HEK293 (cell line): ENCODE data around the gene USP44.

ENCODE experiments used
- CTCF ChIP-seq: fragments of 450-650 bp; formaldehyde crosslinking; IDR thresholded peaks from 2 replicates; pipeline ENCODE4 v1.5.1; 2016; ENCODE audit warnings: missing biosample characterization, missing genetic modification characterization
- KLF7 ChIP-seq: fragments of 450-650 bp; formaldehyde crosslinking; IDR thresholded peaks from 2 replicates; pipeline ENCODE4 v1.5.1; 2016; ENCODE audit warnings: missing biosample characterization, missing genetic modification characterization, borderline replicate concordance
- REPIN1 ChIP-seq: fragments of 450-650 bp; formaldehyde crosslinking; IDR thresholded peaks from 2 replicates; pipeline ENCODE4 v1.5.1; 2017; ENCODE audit warnings: missing biosample characterization, missing genetic modification characterization, low read depth
- REST ChIP-seq: fragments of 450-650 bp; formaldehyde crosslinking; IDR thresholded peaks from 2 replicates; pipeline ENCODE4 v1.5.1; 2016; ENCODE audit warnings: missing biosample characterization, missing genetic modification characterization
- ZBTB11 ChIP-seq: fragments of 450-650 bp; formaldehyde crosslinking; conservative IDR thresholded peaks from 2 replicates; pipeline ENCODE4 v1.5.1; 2016; ENCODE audit warnings: low read depth, missing biosample characterization, missing genetic modification characterization
- ZNF18 ChIP-seq: fragments of 450-650 bp; formaldehyde crosslinking; IDR thresholded peaks from 2 replicates; pipeline ENCODE4 v1.5.1; 2016; ENCODE audit warnings: missing biosample characterization, missing genetic modification characterization
- ZNF280C ChIP-seq: fragments of 450-650 bp; formaldehyde crosslinking; IDR thresholded peaks from 2 replicates; pipeline ENCODE4 v1.5.1; 2016; ENCODE audit warnings: missing biosample characterization, missing genetic modification characterization
- ZNF416 ChIP-seq: fragments of 450-650 bp; formaldehyde crosslinking; IDR thresholded peaks from 2 replicates; pipeline ENCODE4 v1.5.1; 2016; ENCODE audit warnings: missing biosample characterization, missing genetic modification characterization
- ZNF423 ChIP-seq: fragments of 450-650 bp; formaldehyde crosslinking; IDR thresholded peaks from 2 replicates; pipeline ENCODE4 v1.5.1; 2016; ENCODE audit warnings: missing biosample characterization, missing genetic modification characterization
- ZNF473 ChIP-seq: fragments of 450-650 bp; formaldehyde crosslinking; IDR thresholded peaks from 2 replicates; pipeline ENCODE4 v1.5.1; 2017; ENCODE audit warnings: missing biosample characterization, missing genetic modification characterization
- ZNF777 ChIP-seq: fragments of 450-650 bp; formaldehyde crosslinking; IDR thresholded peaks from 2 replicates; pipeline ENCODE4 v1.5.1; 2017; ENCODE audit warnings: missing biosample characterization, missing genetic modification characterization, borderline replicate concordance

GRCh38 chr12:95533985-95534384 lies 17.3 kb downstream of the USP44 start:
- TF ChIP-seq CTCF (tag by site-specific recombination): no peak
- no peak for TF ChIP-seq ZBTB11
- TF ChIP-seq ZNF473 (tag by site-specific recombination): no peak
- TF ChIP-seq KLF7 (tag by site-specific recombination): no peak
- no peak for TF ChIP-seq REST
- TF ChIP-seq ZNF423 (tag by site-specific recombination): no peak
- TF ChIP-seq ZNF416: no peak
- no peak for TF ChIP-seq ZNF280C
- no peak for TF ChIP-seq ZNF18
- TF ChIP-seq ZNF777: no peak
- TF ChIP-seq REPIN1 (tag by site-specific recombination): no peak
